Left ventricle myocardium superior (tissue), 1 donor: Measurements from ENCODE around the gene ACO1. TPM values are rescaled to one million over a fixed set of nuclear protein-coding genes. Genes with fewer than 3 reads are reported as not detected.
A peak's percentile ranks its signal among the peaks of the same experiment; 100 is the strongest.

ENCODE experiments used
- ATAC-seq: fragments of 200-7000 bp; cut with Tn5 transposase; one replicate; pipeline ENCODE4 v1.9.1; 2020; ENCODE audit warnings: mild to moderate bottlenecking, moderate library complexity
- DNase-seq: peaks from one replicate; pipeline ENCODE4 v3.0.0-alpha.2; 2020
- intact Hi-C: fragments of 100-400 bp; cut with micrococcal nuclease; formaldehyde crosslinking; loops from one replicate; pipeline ENCODE4 v1.11.0; 2022
- total RNA-seq: library from RNA; stranded (reverse); fragmentation: NEBNext Ultra II Directional; extraction: Animal tissue kit (Norgen Biotek cat#: 25700); gene quantifications from one replicate; pipeline ENCODE4 v1.2.1, GENCODE V29; 2021
- donor health status: DM: no; HTN: yes; CAD: no; lungs with severe emphysema.

ACO1 gene
- total RNA-seq, 1 donor from 2014 or later, result 62.1 TPM

- no peak for DNase-seq
- intact Hi-C loops, result loop anchor here (5.0 kb wide), 2 partner anchors 203 to 588 kb away; no protein-coding TSS in a partner anchor
- ATAC-seq, result peak; percentile 91
Observed at GRCh38 chr9:32378993-32379729, 5.3 kb upstream of the ACO1 start.

- DNase-seq (no peak), ATAC-seq (no peak)
- intact Hi-C loops, result no loop called here
Observed at GRCh38 chr9:32380944-32381343, 3.5 kb upstream of the ACO1 start.

DNA sequence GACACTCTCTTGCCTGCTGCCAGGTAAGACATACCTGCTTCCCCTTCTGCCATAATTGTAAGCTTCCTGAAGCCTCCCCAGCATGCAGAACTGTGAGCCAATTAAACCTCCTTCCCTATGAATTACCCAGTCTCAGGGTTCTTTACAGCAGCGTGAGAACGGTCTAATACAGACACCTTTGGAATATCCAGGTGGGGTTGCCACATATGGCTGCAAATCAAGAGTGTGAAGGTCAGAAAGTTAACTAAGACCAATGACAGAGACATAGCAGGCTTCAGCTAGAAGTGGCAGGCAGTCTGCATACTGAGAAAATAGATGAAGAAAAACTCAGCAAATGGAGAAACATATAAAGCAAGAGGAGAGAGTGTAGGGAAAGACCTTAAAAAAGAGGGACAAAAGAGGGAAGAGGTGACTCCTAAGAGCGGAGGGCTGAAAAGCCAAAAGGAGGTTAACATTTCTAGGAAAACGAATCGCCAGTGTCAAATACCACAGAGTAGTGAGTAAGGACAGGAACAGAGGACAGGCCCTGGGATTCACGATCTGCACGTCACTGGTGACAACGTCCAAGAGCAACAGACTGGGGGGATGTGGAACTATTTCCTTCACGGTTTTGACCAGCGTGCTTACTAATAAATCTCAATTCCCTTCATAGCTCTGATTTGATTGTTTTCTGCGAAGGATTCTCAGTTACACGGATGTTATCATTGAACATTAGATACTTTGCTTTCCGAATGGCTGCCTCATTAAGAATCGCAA is 1.7 kb upstream of the ACO1 start:
- intact Hi-C loops, result no loop called here
- DNase-seq, result no peak
- ATAC-seq, result no peak

GRCh38 chr9:32384002-32384363 is 460 bp upstream of the ACO1 start:
- no peak for DNase-seq
- intact Hi-C loops, result no loop called here
- ATAC-seq, result peak; percentile 22

DNA sequence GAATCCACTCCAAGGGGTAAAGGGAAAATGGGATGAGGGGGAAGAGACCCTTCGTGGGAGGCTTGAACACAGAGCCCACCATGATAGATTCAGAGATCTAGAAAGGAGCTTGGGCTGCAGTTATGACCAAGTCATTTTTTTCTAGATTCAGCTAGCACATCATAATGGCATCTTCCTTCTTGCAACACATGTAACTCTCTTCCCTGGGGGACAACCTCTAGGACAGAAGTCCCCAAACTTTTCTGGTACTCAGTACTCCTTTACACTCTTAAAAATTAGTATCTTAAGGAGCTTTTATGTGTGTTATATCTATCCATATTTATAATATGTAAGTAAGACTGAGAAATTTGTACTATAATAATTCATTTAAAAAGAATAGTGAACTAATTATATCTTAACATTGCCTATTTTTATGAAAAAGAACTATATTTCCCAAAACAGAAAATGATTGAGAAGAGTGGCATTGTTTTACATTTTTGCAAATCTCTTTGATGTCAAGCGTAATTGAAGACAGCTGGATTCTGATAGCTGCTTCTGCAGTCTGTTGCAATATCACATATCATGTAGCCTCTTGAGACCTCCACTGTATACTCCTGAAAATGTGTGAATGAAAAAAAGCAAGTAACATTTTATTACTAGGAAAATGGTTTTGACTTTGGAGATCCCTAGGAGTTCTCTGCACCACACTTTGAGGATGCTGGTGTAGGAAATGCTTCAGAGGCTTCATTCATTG is 875 bp downstream of the ACO1 start:
- DNase-seq (no peak), ATAC-seq (no peak)
- intact Hi-C loops, result loop anchor here (5.0 kb wide), 1 partner anchor 52 kb away; no protein-coding TSS in a partner anchor

GRCh38 chr9:32385885-32386283 is 1.4 kb downstream of the ACO1 start:
- intact Hi-C loops, result loop anchor here (5.0 kb wide), 1 partner anchor 51 kb away; no protein-coding TSS in a partner anchor
- no peak for ATAC-seq

DNA sequence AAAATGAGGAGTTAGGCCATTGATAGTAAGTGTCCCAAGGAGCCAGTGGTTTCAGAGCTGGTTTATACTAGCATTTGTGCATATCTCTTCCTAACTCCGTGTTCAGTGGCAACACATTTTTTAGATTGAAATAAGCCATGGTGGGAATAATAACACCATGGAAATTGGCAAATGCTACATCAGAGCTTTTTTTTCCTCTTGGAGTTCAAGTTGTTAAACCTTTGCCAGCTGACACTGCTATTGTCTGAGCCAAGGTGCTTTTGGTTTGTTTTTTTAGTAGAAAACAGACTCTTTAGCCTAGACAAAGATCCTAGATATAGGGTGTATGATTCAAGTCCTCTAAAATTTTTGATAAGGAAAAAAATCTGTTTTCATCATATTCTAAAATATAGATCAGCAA is 2.8 kb downstream of the ACO1 start:
- ATAC-seq, result no peak
- intact Hi-C loops, result loop anchor here (5.0 kb wide), 1 partner anchor 50 kb away; no protein-coding TSS in a partner anchor

More at GRCh38 chr9:32385885-32386283, 1.4 kb downstream of the ACO1 start:
- no peak for DNase-seq

GRCh38 chr9:32389365-32389764 is 4.9 kb downstream of the ACO1 start:
- intact Hi-C loops, result loop anchor here (5.0 kb wide), 1 partner anchor 48 kb away; no protein-coding TSS in a partner anchor
- DNase-seq (peak; percentile 38), ATAC-seq (peak; percentile 45)

More for the DNA sequence above, 2.8 kb downstream of the ACO1 start:
- no peak for DNase-seq

DNA sequence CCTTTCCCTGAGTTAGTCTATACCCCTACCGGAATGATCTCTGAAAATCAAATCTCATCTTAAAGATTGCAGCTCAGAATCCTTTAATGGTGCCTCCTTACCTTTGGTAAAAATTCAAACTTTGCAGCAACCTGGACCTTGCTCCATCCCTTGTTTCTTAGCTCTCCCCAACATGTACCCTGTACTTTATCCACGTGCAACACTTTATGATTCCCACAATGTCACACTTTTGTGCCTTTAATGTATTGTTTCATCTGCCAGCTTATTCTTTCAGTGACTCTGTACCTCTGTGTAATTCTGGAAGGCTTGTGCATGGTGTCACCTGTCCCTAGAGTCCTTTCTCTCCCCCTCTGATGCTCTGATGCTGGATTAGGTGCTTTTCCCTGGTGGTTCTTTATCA is 9.5 kb downstream of the ACO1 start:
- ATAC-seq (no peak), DNase-seq (no peak)
- intact Hi-C loops, result no loop called here

- DNase-seq (no peak), ATAC-seq (peak; percentile 17)
- intact Hi-C loops, result no loop called here
Observed at GRCh38 chr9:32394381-32395049, 10.1 kb downstream of the ACO1 start.

DNA sequence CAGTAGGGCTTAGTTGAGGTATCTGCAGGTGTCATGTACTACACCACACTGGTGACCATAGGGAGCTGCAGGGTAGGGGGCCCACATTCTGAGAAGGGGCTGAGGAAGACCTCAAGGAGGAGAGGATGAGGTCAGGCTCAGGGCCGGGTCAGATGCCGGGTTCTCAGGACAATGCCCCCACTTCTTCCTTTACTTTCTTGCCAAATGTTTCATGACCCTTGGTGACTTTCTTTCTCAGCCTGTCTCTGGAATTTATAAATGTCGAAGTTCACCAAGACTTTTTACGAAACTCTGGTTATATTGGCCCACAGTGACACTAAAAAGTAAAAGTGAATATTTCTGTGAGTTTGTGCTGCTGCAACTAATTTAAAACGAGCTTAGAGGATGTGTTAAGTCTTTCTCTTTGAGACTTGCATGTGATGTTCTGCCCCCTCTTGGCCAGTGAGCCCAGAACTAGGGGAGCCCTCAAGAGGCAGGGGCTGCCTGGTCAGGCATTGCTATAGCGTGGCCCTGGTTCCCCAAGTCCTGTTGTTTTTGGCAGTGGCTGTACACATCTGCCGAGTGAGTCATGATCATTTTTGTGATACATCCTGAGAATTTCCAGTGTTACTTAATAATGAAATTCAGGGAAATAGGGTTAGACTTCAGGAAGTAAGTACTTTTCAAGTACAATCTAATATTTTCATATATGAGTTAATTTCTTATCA is 11.2 kb downstream of the ACO1 start:
- DNase-seq (peak; percentile 65), ATAC-seq (peak; percentile 96)
- intact Hi-C loops, result no loop called here

DNA sequence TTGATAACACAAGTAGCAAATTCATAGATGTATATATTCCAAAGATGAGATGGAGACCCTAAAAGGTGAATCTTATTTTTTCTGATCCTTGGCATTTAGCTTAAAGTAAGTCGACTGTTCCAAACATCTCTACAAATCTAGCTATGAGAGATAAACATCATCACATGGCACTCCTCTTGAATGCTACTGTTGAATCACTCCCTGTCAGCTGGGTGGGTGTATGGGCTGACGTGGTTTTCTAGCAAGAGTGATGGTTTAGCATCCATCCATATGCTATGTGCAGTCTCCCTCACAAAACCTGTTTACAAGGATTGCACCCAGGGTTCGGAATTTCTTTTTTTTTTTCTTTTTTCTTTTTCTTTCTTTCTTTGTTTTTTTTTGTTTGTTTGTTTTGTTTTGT is 13.8 kb downstream of the ACO1 start:
- intact Hi-C loops, result no loop called here
- no peak for ATAC-seq
- DNase-seq, result no peak

- ATAC-seq (no peak), DNase-seq (no peak)
Observed at GRCh38 chr9:32399110-32399815, 14.8 kb downstream of the ACO1 start.

DNA sequence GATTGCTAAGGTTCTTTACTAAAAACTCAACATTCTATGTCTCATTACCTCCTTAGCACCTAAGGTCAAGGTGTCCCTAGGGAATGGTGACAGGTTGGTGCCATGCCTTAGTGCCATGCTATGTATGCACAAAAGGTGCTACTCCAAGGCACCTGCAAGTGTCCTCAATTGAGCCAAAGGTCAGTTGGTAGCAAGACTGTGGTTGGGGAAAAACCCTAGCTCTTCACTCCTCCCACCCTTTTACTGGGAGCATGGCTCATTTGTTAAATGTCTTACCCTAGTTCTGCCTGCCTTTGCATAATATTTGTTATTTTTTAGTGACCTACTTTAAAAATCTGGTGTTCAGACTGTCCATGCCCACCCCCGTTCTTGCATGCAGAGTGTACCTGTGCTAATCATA is 17.0 kb downstream of the ACO1 start:
- intact Hi-C loops, result no loop called here
- no peak for ATAC-seq
- DNase-seq, result no peak

More at GRCh38 chr9:32399110-32399815, 14.8 kb downstream of the ACO1 start:
- intact Hi-C loops, result no loop called here

- intact Hi-C loops, result no loop called here
Observed at GRCh38 chr9:32403567-32404260, 19.3 kb downstream of the ACO1 start.

GRCh38 chr9:32404402-32404801 is 20.0 kb downstream of the ACO1 start:
- DNase-seq (no peak), ATAC-seq (no peak)
- intact Hi-C loops, result no loop called here

More at GRCh38 chr9:32403567-32404260, 19.3 kb downstream of the ACO1 start:
- DNase-seq, result no peak
- ATAC-seq, result no peak

DNA sequence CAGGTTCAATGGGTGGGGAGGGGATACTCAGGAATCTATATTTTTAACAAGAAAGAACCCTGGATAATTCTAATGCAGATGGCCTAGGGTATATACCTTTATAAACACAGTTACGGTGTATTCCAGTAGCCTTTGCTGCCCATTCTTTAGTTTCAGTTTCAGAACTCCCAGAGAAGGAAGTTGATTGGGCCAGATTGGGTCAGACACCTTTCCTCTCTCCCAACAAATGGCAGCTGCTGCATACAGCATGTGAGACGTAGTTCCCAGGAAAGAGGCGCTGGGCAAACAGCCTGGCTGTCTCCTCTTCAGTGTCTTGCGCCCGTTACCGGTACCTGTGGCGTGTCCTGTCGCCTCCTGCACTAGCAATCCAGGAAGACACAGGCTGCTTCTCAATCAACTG is 20.4 kb downstream of the ACO1 start:
- intact Hi-C loops, result no loop called here
- DNase-seq, result no peak
- ATAC-seq, result no peak
